Mesendoderm (in vitro differentiated cells): ENCODE measurements around the gene PERCC1.

Source experiments
- DNase-seq: peaks from one replicate; pipeline ENCODE4 v3.0.0; 2013
- H2AK5ac ChIP-seq: 2 replicates; pipeline ENCODE4 v1.6.1; 2013; ENCODE audit warnings: low read length, inconsistent platforms
- H2BK120ac ChIP-seq: 2 replicates; pipeline ENCODE4 v1.6.1; 2013; ENCODE audit warnings: low read depth, mild to moderate bottlenecking, low read length, moderate library complexity, mixed read lengths
- H2BK15ac ChIP-seq: replicated peaks from 2 replicates; pipeline ENCODE4 v1.6.1; 2013; ENCODE audit warnings: low read depth, mild to moderate bottlenecking, moderate library complexity
- H2BK5ac ChIP-seq: 2 replicates; pipeline ENCODE4 v1.6.1; 2013; ENCODE audit warnings: low read length, inconsistent platforms
- H3K18ac ChIP-seq: 2 replicates; pipeline ENCODE4 v1.6.1; 2013; ENCODE audit warnings: mild to moderate bottlenecking, low read length, mixed read lengths
- H3K23ac ChIP-seq: one replicate; pipeline ENCODE4 v1.6.1; 2013; ENCODE audit warnings: low read length
- H3K27ac ChIP-seq: 2 replicates; pipeline ENCODE4 v1.5.1; 2013; ENCODE audit warnings: low read depth, mild to moderate bottlenecking, inconsistent platforms, low read length, moderate library complexity
- H3K27me3 ChIP-seq: 2 replicates; pipeline ENCODE4 v1.6.1; 2013; ENCODE audit warnings: low read length, control low read depth, mild to moderate bottlenecking, inconsistent platforms; ENCODE audit not compliant: insufficient read depth, poor library complexity
- H3K36me3 ChIP-seq: 2 replicates; pipeline ENCODE4 v1.6.1; 2013; ENCODE audit warnings: low read length, inconsistent platforms; ENCODE audit not compliant: control insufficient read depth, insufficient read depth
- H3K4ac ChIP-seq: one replicate; pipeline ENCODE4 v1.6.1; 2013; ENCODE audit warnings: low read depth, mild to moderate bottlenecking, low read length, moderate library complexity
- H3K4me1 ChIP-seq: 2 replicates; pipeline ENCODE4 v1.6.1; 2013; ENCODE audit warnings: low read depth, low read length, inconsistent platforms; ENCODE audit not compliant: control insufficient read depth
- H3K4me2 ChIP-seq: 2 replicates; pipeline ENCODE4 v1.6.1; 2013; ENCODE audit warnings: low read length
- H3K4me3 ChIP-seq: 2 replicates; pipeline ENCODE4 v1.5.1; 2013; ENCODE audit warnings: mild to moderate bottlenecking, low read length
- H3K56ac ChIP-seq: one replicate; pipeline ENCODE4 v1.6.1; 2013; ENCODE audit warnings: low read length
- H3K79me1 ChIP-seq: 2 replicates; pipeline ENCODE4 v1.6.1; 2013; ENCODE audit warnings: low read length, inconsistent platforms
- H3K79me2 ChIP-seq: 2 replicates; pipeline ENCODE4 v1.6.1; 2013; ENCODE audit warnings: mild to moderate bottlenecking, low read length; ENCODE audit not compliant: control insufficient read depth, insufficient read depth
- H3K9ac ChIP-seq: 2 replicates; pipeline ENCODE4 v1.6.1; 2013; ENCODE audit warnings: low read length, inconsistent platforms
- H4K5ac ChIP-seq: one replicate; pipeline ENCODE4 v1.6.1; 2013; ENCODE audit warnings: low read length
- H4K8ac ChIP-seq: one replicate; pipeline ENCODE4 v1.6.1; 2013; ENCODE audit warnings: low read depth, mild to moderate bottlenecking, control low read depth, low read length, moderate library complexity
- WGBS: extraction: QIAGEN DNeasy Blood & Tissue Kit; methylation state at CpG from one replicate; pipeline ENCODE4 v1.1.7; 2013; ENCODE audit warnings: low lambda C conversion rate, missing lambda C conversion rate; ENCODE audit not compliant: insufficient coverage; ENCODE audit errors: extremely low coverage; 5-methylcytosine and 5-hydroxymethylcytosine counted together

The PERCC1 gene

DNA sequence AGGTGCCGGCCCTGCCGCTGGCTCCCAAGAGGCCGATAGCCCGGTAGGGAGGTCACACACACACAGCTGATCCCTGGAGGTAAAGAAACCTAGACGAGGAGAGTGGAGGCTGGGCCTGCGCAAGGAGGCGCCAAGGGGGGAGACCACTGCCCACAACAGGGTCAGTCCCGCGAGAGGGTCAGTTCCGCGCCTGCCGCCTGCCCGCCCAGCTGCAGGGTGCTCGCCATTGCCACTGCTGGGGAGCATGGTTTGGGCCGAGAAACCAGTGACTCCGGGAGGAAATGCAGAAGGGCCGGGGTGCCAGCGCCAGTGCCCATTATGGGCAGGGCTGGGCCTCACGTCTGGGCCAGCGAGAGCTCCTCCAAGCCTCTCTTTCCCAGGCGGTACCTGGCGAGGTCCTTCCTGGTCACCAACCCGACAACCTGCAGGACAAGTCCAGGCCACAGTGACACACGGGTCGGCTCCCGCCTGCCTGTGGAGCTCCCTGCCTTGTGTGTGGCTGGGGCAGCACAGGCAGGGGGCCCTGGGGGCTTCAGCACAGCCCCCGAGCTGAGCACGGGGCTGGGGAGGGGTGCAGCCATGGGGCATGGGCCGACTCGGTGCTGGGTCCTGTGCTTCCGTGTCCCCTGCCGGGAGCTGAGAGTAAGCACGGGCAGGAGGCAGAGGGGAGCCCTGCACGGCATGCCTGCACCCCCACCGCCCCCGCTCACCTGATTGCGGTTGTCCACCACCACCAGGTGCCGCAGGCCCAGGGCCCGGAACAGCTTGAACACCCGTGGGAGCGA, 15.6 kb downstream of the PERCC1 start:
- WGBS, result no CpG with 5 or more reads among the region's 41 CpGs
- H3K79me1 ChIP-seq, result no peaks in the 10 kb centered on the region

DNA sequence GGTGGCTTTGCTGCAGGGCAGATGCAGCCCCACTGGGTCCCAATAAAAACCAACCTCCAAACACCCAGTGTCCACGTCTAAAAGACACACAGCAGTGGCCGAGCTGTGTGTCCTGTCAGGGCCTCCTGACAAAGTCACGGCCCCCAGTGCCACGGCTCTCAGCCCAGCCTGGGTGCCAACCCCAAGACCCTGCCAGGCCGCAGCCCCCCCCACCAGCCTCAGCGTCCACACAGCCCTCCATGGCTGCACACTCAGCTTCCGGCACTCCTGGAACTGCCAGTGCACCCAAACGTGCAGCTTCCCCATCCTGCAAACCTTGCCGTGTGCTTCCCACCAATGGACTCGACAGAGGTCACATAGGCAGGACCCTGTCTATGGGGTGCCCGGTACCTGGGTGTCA, 17.1 kb downstream of the PERCC1 start:
- no peaks in the 10 kb centered on the region for H3K79me2 ChIP-seq
- H3K4me2 ChIP-seq, result no peak overlapping the region
- H2BK120ac ChIP-seq, result no peak overlapping the region
- no peaks in the 10 kb centered on the region for H3K4me1 ChIP-seq
- H3K27me3 ChIP-seq, result no peaks in the 10 kb centered on the region
- no peak overlapping the region for H3K23ac ChIP-seq
- no peak overlapping the region for H3K56ac ChIP-seq
- no peak overlapping the region for H2BK15ac ChIP-seq
- DNase-seq, result no peak
- no peaks in the 10 kb centered on the region for H3K79me1 ChIP-seq
- H3K18ac ChIP-seq, result no peak overlapping the region
- no peak overlapping the region for H2BK5ac ChIP-seq
- no peak overlapping the region for H4K8ac ChIP-seq
- H3K9ac ChIP-seq, result no peak overlapping the region
- peaks cover 3% of the 10 kb centered on the region for H3K36me3 ChIP-seq
- no peak overlapping the region for H3K4ac ChIP-seq
- H4K5ac ChIP-seq, result no peak overlapping the region
- no peak overlapping the region for H2AK5ac ChIP-seq
- no CpG with 5 or more reads among the region's 11 CpGs for WGBS
- no peak overlapping the region for H3K4me3 ChIP-seq
- H3K27ac ChIP-seq, result no peak overlapping the region

More for the DNA sequence above, 15.6 kb downstream of the PERCC1 start:
- H3K27ac ChIP-seq, result no peak overlapping the region
- no peak overlapping the region for H4K5ac ChIP-seq
- H2BK15ac ChIP-seq, result no peak overlapping the region
- H3K4ac ChIP-seq, result no peak overlapping the region
- no peak overlapping the region for H3K9ac ChIP-seq
- DNase-seq, result no peak
- H3K23ac ChIP-seq, result no peak overlapping the region
- H2AK5ac ChIP-seq, result no peak overlapping the region
- H3K56ac ChIP-seq, result no peak overlapping the region
- no peak overlapping the region for H4K8ac ChIP-seq
- no peaks in the 10 kb centered on the region for H3K4me1 ChIP-seq
- no peaks in the 10 kb centered on the region for H3K27me3 ChIP-seq
- H3K18ac ChIP-seq, result no peak overlapping the region
- no peak overlapping the region for H2BK5ac ChIP-seq
- no peak overlapping the region for H3K4me2 ChIP-seq
- H3K4me3 ChIP-seq, result no peak overlapping the region
- no peaks in the 10 kb centered on the region for H3K79me2 ChIP-seq
- no peak overlapping the region for H2BK120ac ChIP-seq
- peaks cover under 1% of the 10 kb centered on the region for H3K36me3 ChIP-seq

DNA sequence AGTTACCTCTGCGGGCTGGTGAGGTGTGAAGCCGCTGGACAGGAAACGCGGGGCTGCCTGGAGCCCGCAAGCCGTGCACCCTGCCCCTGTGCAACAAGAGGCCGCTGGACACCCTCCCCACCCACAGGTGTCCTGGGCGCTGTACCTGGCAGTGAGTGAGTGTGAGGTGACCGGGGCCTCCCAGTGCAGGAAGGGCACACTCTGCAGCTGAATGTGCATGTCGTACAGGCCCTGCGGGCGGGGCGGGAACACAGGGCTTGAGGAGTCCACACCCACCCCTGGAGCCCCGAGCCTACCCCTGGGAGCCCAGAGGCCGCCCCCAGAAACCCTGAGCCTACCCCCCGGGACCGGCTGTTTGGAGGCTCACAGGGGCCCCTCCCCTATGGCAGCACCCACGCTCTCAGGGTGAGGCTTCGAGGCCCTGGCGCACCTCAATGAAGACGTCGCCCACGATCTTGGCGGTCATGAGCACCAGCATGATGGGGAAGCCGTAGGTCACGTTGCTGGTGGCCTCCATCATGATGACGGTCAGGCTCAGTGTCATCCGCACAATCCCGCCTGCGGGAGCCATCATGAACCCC, 17.7 kb downstream of the PERCC1 start:
- Histone ChIP-seq H3K4me3 (no peak overlapping the region), H3K27ac (no peak overlapping the region), H2BK120ac (no peak overlapping the region), H4K8ac (no peak overlapping the region), H4K5ac (no peak overlapping the region), H3K4me1 (no peaks in the 10 kb centered on the region), H3K27me3 (no peaks in the 10 kb centered on the region), H3K56ac (no peak overlapping the region), H3K4me2 (no peak overlapping the region), H3K79me1 (no peaks in the 10 kb centered on the region), H3K79me2 (no peaks in the 10 kb centered on the region), H3K18ac (no peak overlapping the region), H3K4ac (no peak overlapping the region), H3K36me3 (peaks cover 3% of the 10 kb centered on the region), H2BK5ac (no peak overlapping the region), H3K23ac (no peak overlapping the region), H3K9ac (no peak overlapping the region), H2AK5ac (no peak overlapping the region), H2BK15ac (no peak overlapping the region)
- no CpG with 5 or more reads among the region's 30 CpGs for WGBS
- DNase-seq, result no peak

DNA sequence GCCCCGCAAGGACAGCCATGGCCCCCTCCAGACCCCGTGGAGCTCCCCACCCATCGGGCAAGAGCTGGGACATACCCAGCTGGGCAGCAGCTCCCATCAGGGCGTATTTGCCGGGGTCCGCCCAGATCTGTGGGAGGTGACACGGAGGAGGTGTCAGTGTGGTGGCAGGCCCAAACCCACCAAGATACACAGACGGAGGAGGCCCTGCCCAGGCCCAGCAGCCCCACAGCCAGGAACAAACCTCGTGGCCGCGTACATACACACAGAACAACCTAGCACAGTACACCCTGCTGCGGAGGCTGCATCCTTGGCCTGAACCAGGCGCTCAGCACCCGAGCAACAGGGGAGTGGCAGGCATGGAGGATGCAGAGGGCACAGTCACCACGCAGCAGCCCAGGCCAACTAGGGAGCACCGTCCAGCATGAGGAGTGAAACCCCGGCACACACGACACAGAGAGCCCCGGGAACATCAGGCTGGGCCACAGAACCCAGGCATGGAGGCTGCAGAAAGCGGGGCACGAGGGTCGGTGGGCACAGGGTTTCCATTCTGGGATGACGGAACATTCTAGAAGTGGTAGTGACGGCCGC, 18.4 kb downstream of the PERCC1 start:
- Histone ChIP-seq H3K56ac (no peak overlapping the region), H2BK5ac (no peak overlapping the region), H3K27me3 (no peaks in the 10 kb centered on the region), H3K9ac (no peak overlapping the region), H3K18ac (no peak overlapping the region), H3K27ac (no peak overlapping the region), H3K79me1 (no peaks in the 10 kb centered on the region), H3K4me1 (no peaks in the 10 kb centered on the region), H4K8ac (no peak overlapping the region), H2BK120ac (no peak overlapping the region), H3K36me3 (peaks cover 3% of the 10 kb centered on the region), H3K79me2 (no peaks in the 10 kb centered on the region), H4K5ac (no peak overlapping the region), H3K4ac (no peak overlapping the region), H3K23ac (no peak overlapping the region), H3K4me3 (no peak overlapping the region), H2AK5ac (no peak overlapping the region), H2BK15ac (no peak overlapping the region), H3K4me2 (no peak overlapping the region)
- DNase-seq, result no peak
- no CpG with 5 or more reads among the region's 25 CpGs for WGBS

DNA sequence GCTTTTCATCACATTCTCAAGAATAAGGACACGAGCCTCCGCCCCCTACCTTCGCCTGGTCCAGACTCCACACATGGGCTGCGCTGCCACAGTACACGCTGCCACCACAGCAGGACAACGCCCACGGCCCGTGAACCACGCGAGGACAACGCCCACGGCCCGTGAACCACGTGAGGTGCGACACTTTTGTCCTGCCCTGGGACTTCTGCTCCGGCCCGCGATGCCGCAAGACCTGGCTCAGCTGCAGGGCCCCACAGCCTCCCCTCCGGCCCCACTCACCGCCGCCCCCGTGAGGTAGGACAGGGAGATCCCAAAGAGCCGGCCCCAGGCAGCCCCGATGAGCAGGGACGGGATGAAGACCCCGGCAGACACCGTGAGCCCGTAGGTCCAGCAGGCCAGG, 19.3 kb downstream of the PERCC1 start:
- Histone ChIP-seq H3K4me2 (no peak overlapping the region), H3K4me3 (no peak overlapping the region), H4K5ac (no peak overlapping the region), H3K27me3 (no peaks in the 10 kb centered on the region), H3K79me2 (no peaks in the 10 kb centered on the region), H2BK15ac (no peak overlapping the region), H3K23ac (no peak overlapping the region), H2BK120ac (no peak overlapping the region), H3K56ac (no peak overlapping the region), H3K79me1 (no peaks in the 10 kb centered on the region), H4K8ac (no peak overlapping the region), H3K27ac (no peak overlapping the region), H2AK5ac (no peak overlapping the region), H3K4ac (no peak overlapping the region), H3K4me1 (no peaks in the 10 kb centered on the region), H3K9ac (no peak overlapping the region), H3K18ac (no peak overlapping the region), H3K36me3 (peaks cover 3% of the 10 kb centered on the region), H2BK5ac (no peak overlapping the region)
- no CpG with 5 or more reads among the region's 29 CpGs for WGBS
- DNase-seq, result no peak
